ENCODE measurements around the gene IGDCC3. TPM values are rescaled to one million over a fixed set of nuclear protein-coding genes. Genes with fewer than 3 reads are reported as not detected.

Gene IGDCC3
- not detected in 2 replicates for total RNA-seq

DNA sequence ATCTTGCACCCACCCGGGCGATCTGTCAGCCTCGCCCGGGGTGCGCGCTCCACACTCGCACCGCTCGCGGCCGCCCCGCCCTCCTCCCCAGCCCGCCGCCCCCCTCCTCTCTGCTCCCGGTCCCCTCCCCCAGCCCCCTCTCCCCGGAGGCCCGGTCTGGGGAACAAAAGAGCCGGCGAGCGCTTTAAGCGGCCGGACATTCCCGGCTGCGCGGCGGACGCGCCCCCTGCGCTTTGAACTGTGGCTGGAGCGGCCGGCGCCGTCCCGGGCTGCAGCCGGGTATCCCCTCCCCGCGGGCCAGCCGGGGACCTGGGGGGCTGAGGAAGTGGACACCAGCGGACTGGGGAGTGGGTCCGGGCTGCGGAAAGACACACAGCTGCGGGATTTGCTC lies at the start of gene IGDCC3:
Gene IGDCC3, minus strand, starts transcription at position 27 of the 391 bp plus-strand sequence. CDS start 214 bp downstream, outside the sequence.

DNA sequence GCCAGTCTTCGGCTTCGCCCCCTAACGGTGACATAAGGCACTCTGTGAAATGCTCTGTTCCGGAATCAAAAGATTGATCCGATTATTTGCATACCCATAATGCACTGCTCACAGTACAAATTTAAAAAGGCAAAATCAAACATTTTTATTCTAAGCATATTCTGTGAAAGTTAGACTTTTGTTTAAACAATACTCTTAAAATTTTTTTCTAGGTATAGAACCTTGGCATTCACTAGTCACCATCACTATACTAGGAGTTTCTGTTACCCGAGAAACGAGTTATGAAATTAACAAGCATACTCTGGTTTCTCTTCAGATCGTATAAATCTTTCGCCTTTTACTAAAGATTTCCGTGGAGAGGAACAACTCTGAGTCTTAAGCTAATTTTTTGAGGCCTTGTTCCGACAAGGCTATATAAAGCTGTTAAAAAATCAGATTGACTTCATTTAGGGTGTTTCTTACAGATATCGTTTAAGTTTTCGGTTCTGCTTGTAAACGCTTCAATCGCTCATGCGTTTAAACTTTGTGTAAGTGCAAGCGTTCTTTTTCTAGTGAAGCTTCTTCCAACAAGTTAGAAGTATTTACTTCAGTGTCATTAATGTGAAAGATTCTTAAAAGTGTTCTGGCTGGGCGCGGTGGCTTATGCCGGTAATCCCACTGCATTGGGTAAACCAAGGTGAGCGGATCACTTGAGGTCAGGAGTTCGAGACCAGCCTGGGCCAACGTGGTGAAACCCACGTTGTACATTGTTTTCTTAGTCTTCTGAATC lies 73.2 kb downstream of the IGDCC3 start, which contains the start of gene RNU5B-1:
Gene RNU5B-1, plus strand, starts transcription at position 297 of the 769 bp plus-strand sequence.

DNA sequence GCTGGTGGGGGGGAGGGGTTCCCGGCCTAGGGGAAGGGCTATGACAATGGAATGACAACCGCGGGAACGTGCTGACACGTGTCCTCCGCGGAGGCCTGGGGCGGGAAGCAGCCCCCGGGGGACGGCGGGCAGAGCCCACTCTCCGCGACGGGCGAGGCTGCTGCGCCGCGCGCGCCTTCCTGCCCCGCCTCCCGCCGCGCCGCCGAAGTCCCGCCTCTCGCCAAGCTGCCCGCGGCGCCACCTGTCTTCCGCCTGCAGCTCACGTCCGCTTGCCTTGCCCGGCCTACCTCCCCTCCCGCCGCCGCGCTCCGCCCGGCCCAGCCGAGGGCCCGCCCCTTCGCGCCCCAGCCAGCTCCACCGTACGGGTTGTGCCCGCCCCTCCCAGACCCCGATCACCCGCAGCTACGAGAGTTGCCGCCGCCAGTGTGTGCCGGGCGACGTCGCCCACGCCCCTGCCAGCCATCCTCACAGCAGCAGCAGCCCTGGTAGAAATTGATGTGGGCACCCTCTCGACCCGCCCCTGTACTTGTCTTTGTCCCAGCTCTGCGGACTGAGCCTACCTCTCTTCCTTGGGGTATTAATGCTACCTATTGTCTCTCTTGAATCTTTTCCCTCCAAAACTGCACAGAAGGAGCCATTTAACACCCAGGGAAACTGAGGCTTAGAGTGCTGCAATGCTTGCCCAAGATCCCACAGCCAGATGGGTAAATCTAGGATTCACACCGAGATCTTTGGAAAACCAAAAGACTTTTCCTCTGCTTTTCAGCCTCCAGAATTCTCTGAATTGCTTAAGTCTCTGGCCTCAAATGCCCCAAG lies 90.9 kb downstream of the IGDCC3 start, which contains the start of gene PARP16:
Gene PARP16, minus strand, starts transcription at position 180 of the 816 bp plus-strand sequence. CDS start 457 bp downstream, outside the sequence.

Other genes starting within 250 kb of the IGDCC3 start
- 21.8 and 30.0 TPM in 2 replicates for gene PDCD7, start 244.2 kb downstream of the IGDCC3 start, total RNA-seq
- gene CLPX, start 192.7 kb downstream of the IGDCC3 start, total RNA-seq = 24.2 and 33.9 TPM in 2 replicates
- 5.5 and 6.7 TPM in 2 replicates for gene CILP, start 166.5 kb downstream of the IGDCC3 start, total RNA-seq
- gene PARP16, start 91.1 kb downstream of the IGDCC3 start, total RNA-seq = 4.0 and 5.2 TPM in 2 replicates
- gene RNU5A-1, start 82.0 kb downstream of the IGDCC3 start, total RNA-seq = not detected in 2 replicates
- not detected in 2 replicates for gene RNU5B-1, start 73.3 kb downstream of the IGDCC3 start, total RNA-seq
- 1.2 and 2.1 TPM in 2 replicates for gene IGDCC4, start 44.9 kb upstream of the IGDCC3 start, total RNA-seq
- gene DPP8, start 139.7 kb upstream of the IGDCC3 start, total RNA-seq = 20.4 and 20.8 TPM in 2 replicates
- gene HACD3, start 152.5 kb upstream of the IGDCC3 start, total RNA-seq = 46.1 and 47.7 TPM in 2 replicates
- 23.3 and 26.0 TPM in 2 replicates for gene INTS14, start 233.1 kb upstream of the IGDCC3 start, total RNA-seq
- gene SLC24A1, start 243.9 kb upstream of the IGDCC3 start, total RNA-seq = 3.5 and 9.5 TPM in 2 replicates

Measured in cardiac ventricle fibroblast (primary cell).